NCI-H226 (cell line): ENCODE results near the gene NEK4.
A peak's percentile ranks its signal among the peaks of the same experiment; 100 is the strongest.
"Not testable (repeated sequence)": the region's sequence is repeated elsewhere in the genome, so short reads cannot be mapped to it uniquely, and the experiment has no call there.

Experiments used
- DNase-seq: peaks from one replicate; pipeline ENCODE4 v3.0.0-alpha.2; 2015

Gene NEK4

GRCh38 chr3:52730681-52731080 lies 40.1 kb downstream of the NEK4 start:
- no peak for DNase-seq

DNA sequence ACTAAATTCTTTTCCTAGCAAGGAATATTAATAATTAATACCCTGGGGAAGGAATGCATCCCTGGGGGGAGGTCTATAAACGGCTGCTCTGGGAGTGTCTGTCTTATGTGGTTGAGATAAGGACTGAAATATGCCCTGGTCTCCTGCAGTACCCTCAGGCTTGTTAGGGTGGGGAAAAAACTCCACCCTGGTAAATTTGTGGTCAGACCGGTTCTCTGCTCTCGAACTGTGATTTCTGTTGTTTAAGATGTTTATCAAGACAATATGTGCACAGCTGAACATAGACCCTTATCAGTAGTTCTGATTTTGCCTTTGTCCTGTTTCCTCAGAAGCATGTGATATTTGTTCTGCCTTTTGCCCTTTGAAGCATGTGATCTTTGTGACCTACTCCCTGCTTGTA lies 42.0 kb downstream of the NEK4 start:
- DNase-seq = not testable (repeated sequence)

- no peak for DNase-seq
These were observed 46.2 kb downstream of the NEK4 start for GRCh38 chr3:52724511-52724910.

DNA sequence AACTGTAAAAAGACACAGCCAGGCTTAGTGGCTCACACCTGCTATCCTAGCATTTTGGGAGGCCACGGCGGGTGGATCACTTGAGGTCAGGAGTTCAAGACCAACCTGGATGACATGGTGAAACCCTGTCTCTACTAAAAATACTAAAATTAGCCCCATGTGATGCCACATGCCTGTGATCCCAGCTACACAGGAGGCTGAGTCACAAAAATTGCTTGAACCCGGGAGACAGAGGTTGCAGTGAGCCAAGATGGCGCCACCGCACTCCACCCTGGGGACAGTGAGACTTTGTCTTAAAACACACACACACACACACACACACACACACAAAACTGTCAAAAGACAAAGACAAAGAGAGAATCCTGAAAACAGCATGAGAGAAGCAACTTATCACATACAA lies 46.8 kb downstream of the NEK4 start:
- no peak for DNase-seq

- no peak for DNase-seq
These were observed 48.2 kb downstream of the NEK4 start for GRCh38 chr3:52722491-52722890.

DNA sequence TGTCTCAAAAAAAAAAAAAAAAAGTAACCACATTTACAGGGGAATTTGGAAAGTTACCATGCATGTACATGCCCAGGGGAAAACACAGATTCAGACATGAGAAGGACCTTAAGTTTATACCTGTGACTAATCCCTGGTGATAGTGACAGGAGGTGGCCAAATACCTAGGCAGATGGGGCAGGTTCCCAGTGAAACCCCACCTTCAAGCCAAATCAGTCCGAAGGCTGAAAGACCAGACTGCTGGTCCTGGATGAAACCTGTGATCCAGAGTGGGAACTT lies 49.1 kb downstream of the NEK4 start:
- DNase-seq = no peak

- no peak for DNase-seq
These were observed 49.6 kb downstream of the NEK4 start for GRCh38 chr3:52721002-52721729.

- DNase-seq = no peak
These were observed 51.1 kb downstream of the NEK4 start for GRCh38 chr3:52719618-52720017.

DNA sequence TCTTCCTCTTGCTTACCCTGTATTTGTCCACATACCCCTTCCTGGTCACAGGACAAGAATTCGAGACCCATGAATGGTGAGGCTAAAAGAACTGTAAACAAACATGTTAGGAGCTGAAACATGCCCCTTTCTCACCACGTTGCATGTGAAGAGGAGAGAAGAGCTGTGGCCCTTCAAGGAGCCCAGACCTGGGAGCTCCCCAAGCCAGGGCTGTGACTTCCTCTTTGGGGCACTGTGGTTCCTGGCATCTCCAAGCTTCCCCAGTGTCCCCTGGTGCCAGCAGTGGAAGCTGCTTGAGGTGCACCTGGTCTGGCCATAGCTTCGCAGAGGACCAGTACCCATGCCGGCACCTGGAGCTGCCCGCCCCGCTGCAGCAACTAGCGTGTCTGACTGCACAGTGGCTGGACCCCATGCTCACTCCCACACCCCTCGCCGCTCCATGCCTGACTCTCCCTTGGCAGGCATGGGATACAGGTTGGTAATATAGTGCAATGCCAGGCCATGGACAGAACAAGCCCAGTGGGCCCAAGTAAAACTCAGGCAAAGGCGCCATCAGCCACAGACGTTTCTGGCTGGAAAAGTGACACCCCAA lies 54.9 kb downstream of the NEK4 start:
- no peak for DNase-seq

- no peak for DNase-seq
These were observed 56.1 kb downstream of the NEK4 start for GRCh38 chr3:52714335-52715302.

- no peak for DNase-seq
These were observed 58.2 kb downstream of the NEK4 start for GRCh38 chr3:52712291-52713212.

DNA sequence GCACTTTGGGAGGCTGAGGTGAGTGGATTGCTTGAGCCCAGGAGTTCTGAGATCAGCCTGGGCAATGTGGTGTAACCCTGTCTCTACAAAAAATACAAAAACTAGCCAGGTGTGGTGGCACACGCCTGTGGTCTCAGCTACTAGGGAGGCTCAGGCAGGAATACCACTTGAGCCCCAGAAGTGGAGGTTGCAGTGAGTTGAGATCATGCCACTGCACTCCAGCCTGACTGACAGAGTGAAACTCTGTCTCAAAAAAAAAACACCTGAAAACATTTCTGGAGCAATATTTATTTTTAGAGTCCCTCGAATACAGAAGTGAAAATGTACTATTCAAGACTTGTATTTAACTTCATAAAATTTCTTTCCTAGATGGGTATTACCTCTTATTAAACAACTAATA lies 60.2 kb downstream of the NEK4 start:
- DNase-seq = no peak

DNA sequence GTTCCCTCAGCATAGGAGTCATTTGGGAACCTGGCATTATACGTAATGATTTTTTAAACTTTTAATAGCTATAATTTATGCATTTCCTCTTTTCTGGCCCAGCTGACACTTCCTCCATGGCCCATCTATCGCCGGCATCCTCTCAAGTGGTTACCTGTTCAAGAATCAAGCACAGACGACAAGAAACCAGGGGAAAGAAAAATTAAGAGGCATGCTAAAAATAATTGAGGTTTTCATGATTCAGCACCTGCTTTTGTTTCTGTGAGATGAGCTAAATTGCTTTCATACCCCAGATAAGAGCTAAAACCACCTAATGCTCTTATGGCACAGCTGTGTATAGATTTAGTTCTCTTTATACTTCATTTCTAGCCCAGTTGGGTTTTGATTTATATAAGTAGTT lies 63.2 kb downstream of the NEK4 start:
- DNase-seq = no peak

DNA sequence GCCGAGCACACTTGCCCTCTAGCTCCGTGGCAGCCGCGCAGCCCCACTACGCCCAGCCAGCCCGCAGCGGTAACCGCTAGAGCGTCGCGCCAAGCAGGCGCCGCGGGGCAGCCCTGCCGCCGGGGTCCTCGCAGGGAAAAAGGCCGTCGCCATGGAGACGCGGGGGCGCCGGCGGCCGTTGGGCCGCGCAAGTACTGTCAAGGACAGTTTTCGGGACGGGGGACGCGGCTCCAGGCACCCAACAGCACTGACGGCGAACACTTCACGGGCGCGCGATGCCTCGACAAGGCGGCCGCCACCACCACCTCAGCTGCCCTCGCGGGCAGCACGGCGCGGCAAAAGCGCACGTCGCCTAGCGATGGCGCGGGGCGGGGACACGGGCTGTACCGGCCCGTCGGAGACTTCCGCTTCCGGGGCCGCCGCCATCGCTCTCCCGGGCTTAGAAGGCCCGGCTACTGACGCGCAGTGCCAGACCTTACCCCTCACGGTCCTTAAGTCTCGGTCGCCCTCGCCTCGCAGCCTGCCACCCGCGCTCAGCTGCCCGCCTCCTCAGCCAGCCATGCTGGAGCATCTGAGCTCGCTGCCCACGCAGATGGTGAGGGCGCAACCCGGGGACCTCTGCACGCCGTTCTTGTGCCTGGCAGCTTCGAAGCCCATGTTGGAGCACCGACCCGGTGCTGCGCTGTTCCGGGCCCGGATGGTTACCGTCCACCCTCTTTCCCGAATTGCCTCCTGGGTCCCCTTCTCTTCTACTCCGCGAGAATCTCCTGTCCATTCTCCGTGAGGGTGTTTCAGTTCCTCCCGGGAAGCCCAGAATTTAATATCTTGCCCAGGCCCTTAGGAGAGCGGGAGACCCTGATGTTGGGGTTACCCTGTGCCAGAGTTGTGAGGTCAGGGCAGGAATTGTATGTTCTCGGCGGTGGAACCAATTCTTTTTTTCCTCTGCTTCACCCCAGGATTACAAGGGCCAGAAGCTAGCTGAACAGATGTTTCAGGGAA lies 64.8 kb downstream of the NEK4 start, which contains the start of the genes GLT8D1 and SPCS1:
TSS of gene GLT8D1 (minus strand) at position 104 of the 999 bp plus-strand sequence. CDS start 5,331 bp downstream, outside the sequence.
TSS of gene SPCS1 (plus strand) at position 419 of the 999 bp plus-strand sequence. CDS start at position 560, 141 bp downstream.
- DNase-seq = peak; percentile 45

DNA sequence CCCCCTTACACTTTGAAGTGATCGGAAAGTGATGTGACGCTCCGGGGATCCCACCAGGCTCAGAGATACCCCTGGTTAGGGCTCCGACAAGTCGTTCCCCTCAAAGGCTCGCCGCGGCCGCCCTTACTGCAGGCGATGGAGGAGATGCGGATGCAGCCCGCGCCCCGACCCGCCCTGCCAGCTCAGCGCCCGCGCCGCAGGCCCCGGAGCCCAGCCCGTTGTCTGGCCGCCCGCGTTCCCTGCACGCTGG lies 65.4 kb downstream of the NEK4 start:
- no peak for DNase-seq

DNA sequence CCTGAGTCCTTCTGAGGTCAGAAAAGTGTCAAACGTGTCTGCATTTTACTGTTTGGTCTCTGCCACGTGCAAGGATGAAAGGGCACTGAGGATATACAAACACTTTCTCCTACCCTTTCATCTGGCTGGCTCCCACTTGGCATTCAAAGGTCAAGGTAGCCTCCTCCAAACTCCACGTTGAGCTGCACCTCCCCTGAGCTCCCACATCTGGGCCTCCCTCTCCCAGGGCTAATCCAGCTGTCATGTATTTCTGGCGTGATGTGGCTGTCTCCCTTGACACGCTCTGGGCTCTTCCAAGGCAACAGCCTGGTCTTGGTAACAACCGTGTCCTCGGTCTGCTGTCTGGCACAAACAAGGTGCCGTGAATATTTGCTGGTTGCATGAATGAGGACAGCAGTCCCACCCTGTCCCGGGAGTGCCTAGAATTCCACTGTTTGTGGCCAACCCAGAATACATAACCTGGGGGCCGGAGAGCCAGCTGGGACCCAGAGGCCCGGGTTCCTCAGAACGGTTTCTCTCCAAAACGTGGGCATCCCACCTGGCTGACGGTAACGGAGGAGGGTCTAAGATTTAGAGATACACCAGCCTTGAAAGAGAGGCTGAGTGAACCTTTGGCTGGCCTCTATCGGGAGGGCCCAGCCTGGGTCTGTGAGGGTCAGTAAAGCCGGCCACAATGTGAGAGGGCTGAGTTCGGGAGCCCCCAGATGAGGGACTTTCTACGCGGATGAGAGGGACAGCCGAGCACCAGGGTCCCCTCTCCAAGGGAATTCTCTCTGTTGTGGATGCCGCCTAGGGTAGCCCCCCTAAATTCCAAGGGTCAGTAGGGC lies 65.9 kb downstream of the NEK4 start:
- no peak for DNase-seq

DNA sequence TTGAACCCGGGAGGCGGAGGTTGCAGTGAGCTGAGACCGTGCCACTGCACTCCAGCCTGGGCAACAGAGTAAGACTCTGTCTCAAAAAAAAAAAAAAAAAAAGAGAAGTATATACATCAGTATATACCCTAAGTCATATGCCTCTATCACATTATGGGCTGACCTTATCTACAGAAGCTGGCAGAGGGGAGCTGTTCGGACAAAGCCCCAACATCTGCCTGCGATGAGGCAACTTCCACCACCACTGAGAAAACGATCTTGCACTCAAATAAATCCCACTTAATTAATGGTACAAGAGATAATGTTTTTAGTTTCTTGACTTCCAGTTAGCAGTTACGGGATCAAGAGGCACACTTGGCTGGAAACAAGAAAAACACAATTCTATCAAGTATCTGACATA lies 67.4 kb downstream of the NEK4 start:
- DNase-seq = no peak

DNA sequence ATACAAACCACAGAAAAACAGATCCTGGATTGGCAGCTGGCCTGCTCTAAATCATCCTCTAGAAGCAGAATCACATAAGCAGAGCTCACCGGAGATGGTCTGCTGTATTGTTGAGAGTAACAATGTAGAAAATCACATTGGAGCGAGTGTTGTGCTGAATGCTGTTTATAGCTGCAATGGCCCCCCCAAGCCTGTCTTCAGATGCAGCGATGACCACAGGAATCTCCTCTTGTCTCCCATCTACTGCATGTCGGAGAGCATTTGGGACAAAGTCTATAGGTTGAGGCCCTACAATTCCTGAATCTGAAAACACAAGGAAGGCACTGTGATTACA lies 73.1 kb downstream of the NEK4 start:
- DNase-seq = no peak

GRCh38 chr3:52696830-52697631 lies 73.7 kb downstream of the NEK4 start:
- no peak for DNase-seq
